DND-41 (cell line): Measurements from ENCODE around the gene PPM1F.

Experiments
- CTCF ChIP-seq: IDR thresholded peaks from 2 replicates; pipeline ENCODE4 v1.5.1; 2012; ENCODE audit warnings: borderline replicate concordance, low read length, moderate library complexity, mild to moderate bottlenecking; ENCODE audit not compliant: poor library complexity, severe bottlenecking; ENCODE audit errors: extremely low read depth
- EZH2 ChIP-seq: IDR thresholded peaks from 3 replicates; pipeline ENCODE4 v1.6.1; 2012; ENCODE audit warnings: borderline replicate concordance, low read depth, mild to moderate bottlenecking, moderate library complexity, low read length, inconsistent platforms; ENCODE audit not compliant: severe bottlenecking

- TF ChIP-seq CTCF (no peak), EZH2 (no peak)
Observed at GRCh38 chr22:21977814-21978213, 25.2 kb upstream of the PPM1F start.
